Spleen (tissue), 7 donors: ENCODE measurements around the gene MARCHF10.

Source experiments
- POLR2A ChIP-seq, 3 donors: fragments of 450-650 bp; IDR thresholded peaks; one replicate each; pipeline ENCODE4 v1.5.1; 2017; ENCODE audit warnings: antibody characterized with exemption in 3 of 3, mild to moderate bottlenecking in 1 of 3
- POLR2AphosphoS5 ChIP-seq, 3 donors: sonication (generic); formaldehyde crosslinking; IDR thresholded peaks; one replicate each; pipeline ENCODE4 v1.5.1; 2017; ENCODE audit warnings: antibody characterized with exemption in 3 of 3
- TF ChIP-seq, protein P1 (sequence below), 11 experiments: fragments of 200-600 bp in 7 of 11; fragments of 450-650 bp in 4 of 11; sonication (generic) in 4 of 11; IDR thresholded peaks in 8 of 11; conservative IDR thresholded peaks in 3 of 11; 1 replicate in 7 of 11; 2 replicates in 4 of 11; pipeline versions ENCODE4 v1.4.0 to v1.8.0; 2016 to 2021; ENCODE audit warnings: antibody characterized with exemption in 11 of 11, inconsistent platforms in 4 of 11, mild to moderate bottlenecking in 1 of 11
- donor health status: DM: no; HTN: no; CAD: no; lungs with moderate emphysema.
- donor health status: DM: no; HTN: no; CAD: no.
- donor health status: DM: no; HTN: no; CAD: no.

DNA sequence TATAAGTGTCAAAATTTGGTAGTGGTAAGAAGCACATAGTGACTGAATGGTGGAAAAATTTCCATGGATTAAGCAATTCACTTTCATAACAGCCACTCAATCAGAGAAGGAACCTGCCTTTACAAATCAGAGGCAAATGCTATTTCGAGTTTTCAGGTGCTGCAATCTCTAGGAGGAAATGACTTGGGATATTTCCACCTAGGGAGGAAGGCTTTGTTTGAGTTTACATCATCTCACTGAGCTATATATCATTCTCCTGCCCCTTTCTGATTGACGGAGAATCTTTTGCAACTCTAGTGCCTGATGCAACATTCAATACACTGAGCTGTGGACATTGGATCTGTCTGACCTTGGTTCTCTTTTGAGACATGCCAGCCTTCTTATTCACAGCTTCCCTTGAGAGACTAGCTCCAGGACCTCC is 26.3 kb downstream of the MARCHF10 start:
- TF ChIP-seq POLR2AphosphoS5 (IDR thresholded peaks at IDR 0.05) (no peak), POLR2A (IDR thresholded peaks at IDR 0.05) (no peak)
- TF ChIP-seq, protein P1, sequence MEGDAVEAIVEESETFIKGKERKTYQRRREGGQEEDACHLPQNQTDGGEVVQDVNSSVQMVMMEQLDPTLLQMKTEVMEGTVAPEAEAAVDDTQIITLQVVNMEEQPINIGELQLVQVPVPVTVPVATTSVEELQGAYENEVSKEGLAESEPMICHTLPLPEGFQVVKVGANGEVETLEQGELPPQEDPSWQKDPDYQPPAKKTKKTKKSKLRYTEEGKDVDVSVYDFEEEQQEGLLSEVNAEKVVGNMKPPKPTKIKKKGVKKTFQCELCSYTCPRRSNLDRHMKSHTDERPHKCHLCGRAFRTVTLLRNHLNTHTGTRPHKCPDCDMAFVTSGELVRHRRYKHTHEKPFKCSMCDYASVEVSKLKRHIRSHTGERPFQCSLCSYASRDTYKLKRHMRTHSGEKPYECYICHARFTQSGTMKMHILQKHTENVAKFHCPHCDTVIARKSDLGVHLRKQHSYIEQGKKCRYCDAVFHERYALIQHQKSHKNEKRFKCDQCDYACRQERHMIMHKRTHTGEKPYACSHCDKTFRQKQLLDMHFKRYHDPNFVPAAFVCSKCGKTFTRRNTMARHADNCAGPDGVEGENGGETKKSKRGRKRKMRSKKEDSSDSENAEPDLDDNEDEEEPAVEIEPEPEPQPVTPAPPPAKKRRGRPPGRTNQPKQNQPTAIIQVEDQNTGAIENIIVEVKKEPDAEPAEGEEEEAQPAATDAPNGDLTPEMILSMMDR (IDR thresholded peaks at IDR 0.05 in 8 of 11, conservative IDR thresholded peaks at IDR 0.05 in 3 of 11) = no peak
